ENCODE data around the gene ZNF410.
"Not testable (repeated sequence)": the region's sequence is repeated elsewhere in the genome, so short reads cannot be mapped to it uniquely, and the experiment has no call there.

DNA sequence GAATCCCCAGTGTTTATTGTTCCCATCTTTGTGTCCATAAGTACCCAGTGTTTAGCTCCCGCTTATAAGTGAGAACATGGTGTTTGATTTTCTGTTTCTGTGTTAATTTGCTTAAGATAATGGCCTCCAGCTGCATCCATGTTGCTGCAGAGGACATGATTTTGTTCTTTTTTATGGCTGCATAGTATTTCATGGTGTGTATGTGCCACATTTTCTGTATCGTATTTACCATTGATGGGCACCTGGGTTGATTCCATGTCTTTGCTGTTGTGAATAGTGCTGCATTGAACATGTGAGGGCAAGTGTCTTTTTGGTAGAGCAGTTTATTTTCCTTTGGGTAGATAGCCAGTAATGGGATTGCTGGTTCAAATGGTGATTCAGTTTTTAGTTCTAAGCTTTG is 32.8 kb downstream of the ZNF410 start:
- TF ChIP-seq, protein P1, sequence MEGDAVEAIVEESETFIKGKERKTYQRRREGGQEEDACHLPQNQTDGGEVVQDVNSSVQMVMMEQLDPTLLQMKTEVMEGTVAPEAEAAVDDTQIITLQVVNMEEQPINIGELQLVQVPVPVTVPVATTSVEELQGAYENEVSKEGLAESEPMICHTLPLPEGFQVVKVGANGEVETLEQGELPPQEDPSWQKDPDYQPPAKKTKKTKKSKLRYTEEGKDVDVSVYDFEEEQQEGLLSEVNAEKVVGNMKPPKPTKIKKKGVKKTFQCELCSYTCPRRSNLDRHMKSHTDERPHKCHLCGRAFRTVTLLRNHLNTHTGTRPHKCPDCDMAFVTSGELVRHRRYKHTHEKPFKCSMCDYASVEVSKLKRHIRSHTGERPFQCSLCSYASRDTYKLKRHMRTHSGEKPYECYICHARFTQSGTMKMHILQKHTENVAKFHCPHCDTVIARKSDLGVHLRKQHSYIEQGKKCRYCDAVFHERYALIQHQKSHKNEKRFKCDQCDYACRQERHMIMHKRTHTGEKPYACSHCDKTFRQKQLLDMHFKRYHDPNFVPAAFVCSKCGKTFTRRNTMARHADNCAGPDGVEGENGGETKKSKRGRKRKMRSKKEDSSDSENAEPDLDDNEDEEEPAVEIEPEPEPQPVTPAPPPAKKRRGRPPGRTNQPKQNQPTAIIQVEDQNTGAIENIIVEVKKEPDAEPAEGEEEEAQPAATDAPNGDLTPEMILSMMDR (IDR thresholded peaks at IDR 0.05 in 8 of 11, conservative IDR thresholded peaks at IDR 0.05 in 3 of 11) = not testable (repeated sequence)
- TF ChIP-seq POLR2A, POLR2AphosphoS5 (IDR thresholded peaks at IDR 0.05): not testable (repeated sequence)
